Measurements from ENCODE around the gene HCK.
"Not testable (repeated sequence)": the region's sequence is repeated elsewhere in the genome, so short reads cannot be mapped to it uniquely, and the experiment has no call there.

Gene HCK

GRCh38 chr20:32121908-32122307 is 69.9 kb downstream of the HCK start:
- not testable (repeated sequence) for DNase-seq (ENCODE audit: low read depth, low spot score); H3K27ac ChIP-seq

GRCh38 chr20:32123088-32123487 is 71.0 kb downstream of the HCK start:
- no peak overlapping the region for H3K27ac ChIP-seq
- DNase-seq (ENCODE audit: low read depth, low spot score): no peak

GRCh38 chr20:32124916-32125454 is 72.9 kb downstream of the HCK start:
- no peak overlapping the region for H3K27ac ChIP-seq
- no peak for DNase-seq (ENCODE audit: low read depth, low spot score)

- no peak overlapping the region for H3K27ac ChIP-seq
- DNase-seq (ENCODE audit: low read depth, low spot score): no peak
Observed at GRCh38 chr20:32125506-32125905, 73.5 kb downstream of the HCK start.

- DNase-seq (ENCODE audit: low read depth, low spot score): no peak
- H3K27ac ChIP-seq: no peak overlapping the region
Observed at GRCh38 chr20:32126919-32127318, 74.9 kb downstream of the HCK start.

- DNase-seq (ENCODE audit: low read depth, low spot score): no peak
- no peak overlapping the region for H3K27ac ChIP-seq
Observed at GRCh38 chr20:32127347-32127746, 75.3 kb downstream of the HCK start.

GRCh38 chr20:32128167-32128566 is 76.1 kb downstream of the HCK start:
- H3K27ac ChIP-seq: no peak overlapping the region
- DNase-seq (ENCODE audit: low read depth, low spot score): no peak

- no peak overlapping the region for H3K27ac ChIP-seq
- DNase-seq (ENCODE audit: low read depth, low spot score): no peak
Observed at GRCh38 chr20:32129863-32130262, 77.8 kb downstream of the HCK start.

GRCh38 chr20:32130352-32130751 is 78.3 kb downstream of the HCK start:
- no peak overlapping the region for H3K27ac ChIP-seq
- DNase-seq (ENCODE audit: low read depth, low spot score): no peak

- DNase-seq (ENCODE audit: low read depth, low spot score): no peak
- H3K27ac ChIP-seq: no peak overlapping the region
Observed at GRCh38 chr20:32130965-32131364, 78.9 kb downstream of the HCK start.

GRCh38 chr20:32132911-32133549 is 81.0 kb downstream of the HCK start:
- no peak overlapping the region for H3K27ac ChIP-seq
- no peak for DNase-seq (ENCODE audit: low read depth, low spot score)

- no peak for DNase-seq (ENCODE audit: low read depth, low spot score)
- no peak overlapping the region for H3K27ac ChIP-seq
Observed at GRCh38 chr20:32134026-32134425, 82.0 kb downstream of the HCK start.

- no peak for DNase-seq (ENCODE audit: low read depth, low spot score)
- H3K27ac ChIP-seq: no peak overlapping the region
Observed at GRCh38 chr20:32135983-32136515, 84.0 kb downstream of the HCK start.

- H3K27ac ChIP-seq: no peak overlapping the region
- DNase-seq (ENCODE audit: low read depth, low spot score): no peak
Observed at GRCh38 chr20:32138921-32139320, 86.9 kb downstream of the HCK start.

- DNase-seq (ENCODE audit: low read depth, low spot score): no peak
- no peak overlapping the region for H3K27ac ChIP-seq
Observed at GRCh38 chr20:32139947-32140346, 87.9 kb downstream of the HCK start.

- DNase-seq (ENCODE audit: low read depth, low spot score): no peak
- no peak overlapping the region for H3K27ac ChIP-seq
Observed at GRCh38 chr20:32140603-32141002, 88.6 kb downstream of the HCK start.

GRCh38 chr20:32141465-32141980 is 89.5 kb downstream of the HCK start:
- H3K27ac ChIP-seq: no peak overlapping the region
- no peak for DNase-seq (ENCODE audit: low read depth, low spot score)

GRCh38 chr20:32142088-32142487 is 90.0 kb downstream of the HCK start:
- no peak overlapping the region for H3K27ac ChIP-seq
- DNase-seq (ENCODE audit: low read depth, low spot score): no peak

- no peak overlapping the region for H3K27ac ChIP-seq
- no peak for DNase-seq (ENCODE audit: low read depth, low spot score)
Observed at GRCh38 chr20:32142991-32143390, 90.9 kb downstream of the HCK start.

GRCh38 chr20:32144898-32145662 is 93.0 kb downstream of the HCK start:
- H3K27ac ChIP-seq: no peak overlapping the region
- DNase-seq (ENCODE audit: low read depth, low spot score): no peak

GRCh38 chr20:32149566-32150170 is 97.6 kb downstream of the HCK start:
- no peak for DNase-seq (ENCODE audit: low read depth, low spot score)
- H3K27ac ChIP-seq: no peak overlapping the region

All from epithelial cell of prostate (primary cell).